MM.1S (cell line): ENCODE data around the gene SCN4B.
A peak's percentile ranks its signal among the peaks of the same experiment; 100 is the strongest.

Source experiments
- DNase-seq: peaks from one replicate; pipeline ENCODE4 v3.0.0-alpha.2; 2015
- H2AFZ ChIP-seq: fragments of 300-600 bp; sonication (generic); 2 replicates; pipeline ENCODE4 v1.6.0; 2016; ENCODE audit warnings: antibody characterized with exemption, low read length
- H3F3A ChIP-seq: fragments of 300-600 bp; sonication (generic); 2 replicates; pipeline ENCODE4 v1.6.1; 2016; ENCODE audit warnings: mild to moderate bottlenecking, antibody characterized with exemption, low read length, moderate library complexity, mixed read lengths; ENCODE audit not compliant: insufficient read depth
- H3K27ac ChIP-seq: fragments of 300-600 bp; sonication (generic); 2 replicates; pipeline ENCODE4 v1.5.1; 2016; ENCODE audit warnings: mild to moderate bottlenecking, low read length
- H3K27me3 ChIP-seq: fragments of 300-600 bp; sonication (generic); replicated peaks from 2 replicates; pipeline ENCODE4 v1.6.0; 2016; ENCODE audit warnings: low read length; ENCODE audit not compliant: insufficient read depth
- H3K36me3 ChIP-seq: fragments of 300-600 bp; sonication (generic); replicated peaks from 2 replicates; pipeline ENCODE4 v1.6.1; 2016; ENCODE audit warnings: mild to moderate bottlenecking, low read length, mixed read lengths; ENCODE audit not compliant: insufficient read depth
- H3K4me1 ChIP-seq: fragments of 300-600 bp; sonication (generic); 2 replicates; pipeline ENCODE4 v1.6.1; 2016; ENCODE audit warnings: low read length, mixed read lengths
- H3K4me2 ChIP-seq: fragments of 300-600 bp; sonication (generic); 2 replicates; pipeline ENCODE4 v1.6.0; 2016; ENCODE audit warnings: low read depth, low read length
- H3K4me3 ChIP-seq: fragments of 300-600 bp; sonication (generic); 2 replicates; pipeline ENCODE4 v1.5.1; 2016; ENCODE audit warnings: low read length, mixed read lengths
- H3K79me2 ChIP-seq: fragments of 300-600 bp; sonication (generic); 2 replicates; pipeline ENCODE4 v1.6.1; 2016; ENCODE audit warnings: mixed run types, low read length, mixed read lengths
- H3K9ac ChIP-seq: fragments of 300-600 bp; sonication (generic); 2 replicates; pipeline ENCODE4 v1.6.1; 2016; ENCODE audit warnings: low read length, mixed read lengths
- H3K9me2 ChIP-seq: fragments of 300-600 bp; sonication (generic); replicated peaks from 2 replicates; pipeline ENCODE4 v1.6.1; 2016; ENCODE audit warnings: mild to moderate bottlenecking, low read length, mixed read lengths; ENCODE audit not compliant: insufficient read depth
- H3K9me3 ChIP-seq: fragments of 300-600 bp; sonication (generic); replicated peaks from 2 replicates; pipeline ENCODE4 v1.6.1; 2016; ENCODE audit warnings: mild to moderate bottlenecking, low read length, mixed read lengths; ENCODE audit not compliant: insufficient read depth
- H4K20me1 ChIP-seq: fragments of 300-600 bp; sonication (generic); 2 replicates; pipeline ENCODE4 v1.6.1; 2016; ENCODE audit warnings: mild to moderate bottlenecking, low read length, moderate library complexity, mixed read lengths; ENCODE audit not compliant: insufficient read depth
- EZH2 ChIP-seq: fragments of 300-600 bp; sonication (generic); optimal IDR thresholded peaks from 2 replicates; pipeline ENCODE3; 2017; ENCODE audit warnings: low read depth, mild to moderate bottlenecking, antibody characterized with exemption, low read length, mixed read lengths
- EZH2phosphoT487 ChIP-seq: fragments of 300-600 bp; sonication (generic); IDR thresholded peaks from 2 replicates; pipeline ENCODE4 v1.6.1; 2018; ENCODE audit warnings: antibody characterized with exemption, low read length
- TF ChIP-seq, protein P1 (sequence below): fragments of 300-600 bp; sonication (generic); IDR thresholded peaks from 2 replicates; pipeline ENCODE4 v1.5.1; 2016; ENCODE audit warnings: antibody characterized with exemption, low read length, mixed read lengths

Gene SCN4B

DNA sequence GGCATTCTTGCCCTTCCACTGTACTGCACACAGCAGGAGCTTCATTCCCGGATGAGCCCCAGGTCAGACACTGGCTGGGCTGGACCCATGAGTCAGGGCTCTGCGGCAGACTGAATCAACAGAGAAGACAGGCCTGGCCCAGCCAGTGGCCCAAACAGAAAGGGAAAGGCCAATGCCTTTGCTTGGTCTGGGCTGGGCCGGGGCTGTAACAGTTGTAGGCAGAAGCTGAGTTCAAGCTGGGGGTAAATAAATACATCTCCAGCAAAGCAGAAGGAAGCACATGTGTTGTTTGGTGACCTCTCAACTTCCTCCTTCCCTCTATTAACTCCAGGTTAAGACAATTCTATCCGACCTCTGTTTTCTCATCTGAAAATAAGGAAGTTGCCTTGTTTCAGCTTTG, 64.1 kb downstream of the SCN4B start:
- Histone ChIP-seq H3K4me2 (no peak overlapping the region), H3K79me2 (no peaks in the 10 kb centered on the region), H4K20me1 (no peaks in the 10 kb centered on the region), H3K9ac (no peak overlapping the region), H3K4me1 (peaks cover 22% of the 10 kb centered on the region), H3K9me2 (no peaks in the 10 kb centered on the region), H3K9me3 (no peaks in the 10 kb centered on the region), H3K27ac (no peak overlapping the region), H3K4me3 (no peak overlapping the region), H3K36me3 (no peaks in the 10 kb centered on the region), H3K27me3 (no peaks in the 10 kb centered on the region), H3F3A (peaks cover 7% of the 10 kb centered on the region; the same call in 1 of the 2 replicates), H2AFZ (no peak overlapping the region)
- TF ChIP-seq EZH2phosphoT487: no peak
- TF ChIP-seq, protein P1, sequence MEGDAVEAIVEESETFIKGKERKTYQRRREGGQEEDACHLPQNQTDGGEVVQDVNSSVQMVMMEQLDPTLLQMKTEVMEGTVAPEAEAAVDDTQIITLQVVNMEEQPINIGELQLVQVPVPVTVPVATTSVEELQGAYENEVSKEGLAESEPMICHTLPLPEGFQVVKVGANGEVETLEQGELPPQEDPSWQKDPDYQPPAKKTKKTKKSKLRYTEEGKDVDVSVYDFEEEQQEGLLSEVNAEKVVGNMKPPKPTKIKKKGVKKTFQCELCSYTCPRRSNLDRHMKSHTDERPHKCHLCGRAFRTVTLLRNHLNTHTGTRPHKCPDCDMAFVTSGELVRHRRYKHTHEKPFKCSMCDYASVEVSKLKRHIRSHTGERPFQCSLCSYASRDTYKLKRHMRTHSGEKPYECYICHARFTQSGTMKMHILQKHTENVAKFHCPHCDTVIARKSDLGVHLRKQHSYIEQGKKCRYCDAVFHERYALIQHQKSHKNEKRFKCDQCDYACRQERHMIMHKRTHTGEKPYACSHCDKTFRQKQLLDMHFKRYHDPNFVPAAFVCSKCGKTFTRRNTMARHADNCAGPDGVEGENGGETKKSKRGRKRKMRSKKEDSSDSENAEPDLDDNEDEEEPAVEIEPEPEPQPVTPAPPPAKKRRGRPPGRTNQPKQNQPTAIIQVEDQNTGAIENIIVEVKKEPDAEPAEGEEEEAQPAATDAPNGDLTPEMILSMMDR: no peak
- TF ChIP-seq EZH2: no peak
- no peak for DNase-seq

DNA sequence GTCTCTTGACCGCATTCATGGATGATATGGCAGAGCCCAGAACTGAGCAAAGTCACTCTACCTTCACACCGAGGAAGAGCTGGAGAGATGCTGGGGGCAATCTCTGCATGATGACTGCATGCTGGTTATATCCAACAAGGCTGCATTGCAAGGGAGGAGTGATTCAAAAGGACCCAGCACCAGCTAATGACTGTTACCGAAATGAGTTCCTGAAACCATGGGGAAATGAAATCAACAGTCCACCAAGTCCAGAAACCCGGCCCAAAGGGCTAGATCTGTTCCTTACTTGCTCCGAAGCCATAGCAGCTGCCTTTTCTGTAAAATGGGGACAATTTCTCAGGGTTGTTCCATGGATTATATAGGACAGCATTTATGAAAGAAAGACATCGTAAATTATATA, 64.7 kb downstream of the SCN4B start:
- H3K9me3 ChIP-seq: no peaks in the 10 kb centered on the region
- H3K4me2 ChIP-seq: no peak overlapping the region
- no peak for DNase-seq
- no peak overlapping the region for H3K27ac ChIP-seq
- no peak overlapping the region for H3K9ac ChIP-seq
- H3K79me2 ChIP-seq: no peaks in the 10 kb centered on the region
- TF ChIP-seq, protein P1: no peak
- TF ChIP-seq EZH2: no peak
- peaks cover 24% of the 10 kb centered on the region for H3K4me1 ChIP-seq
- H3K4me3 ChIP-seq: no peak overlapping the region
- H3F3A ChIP-seq: peaks cover 7% of the 10 kb centered on the region; the same call in 1 of the 2 replicates
- no peak overlapping the region for H2AFZ ChIP-seq
- no peaks in the 10 kb centered on the region for H3K9me2 ChIP-seq
- no peaks in the 10 kb centered on the region for H4K20me1 ChIP-seq
- H3K36me3 ChIP-seq: no peaks in the 10 kb centered on the region
- no peaks in the 10 kb centered on the region for H3K27me3 ChIP-seq

DNA sequence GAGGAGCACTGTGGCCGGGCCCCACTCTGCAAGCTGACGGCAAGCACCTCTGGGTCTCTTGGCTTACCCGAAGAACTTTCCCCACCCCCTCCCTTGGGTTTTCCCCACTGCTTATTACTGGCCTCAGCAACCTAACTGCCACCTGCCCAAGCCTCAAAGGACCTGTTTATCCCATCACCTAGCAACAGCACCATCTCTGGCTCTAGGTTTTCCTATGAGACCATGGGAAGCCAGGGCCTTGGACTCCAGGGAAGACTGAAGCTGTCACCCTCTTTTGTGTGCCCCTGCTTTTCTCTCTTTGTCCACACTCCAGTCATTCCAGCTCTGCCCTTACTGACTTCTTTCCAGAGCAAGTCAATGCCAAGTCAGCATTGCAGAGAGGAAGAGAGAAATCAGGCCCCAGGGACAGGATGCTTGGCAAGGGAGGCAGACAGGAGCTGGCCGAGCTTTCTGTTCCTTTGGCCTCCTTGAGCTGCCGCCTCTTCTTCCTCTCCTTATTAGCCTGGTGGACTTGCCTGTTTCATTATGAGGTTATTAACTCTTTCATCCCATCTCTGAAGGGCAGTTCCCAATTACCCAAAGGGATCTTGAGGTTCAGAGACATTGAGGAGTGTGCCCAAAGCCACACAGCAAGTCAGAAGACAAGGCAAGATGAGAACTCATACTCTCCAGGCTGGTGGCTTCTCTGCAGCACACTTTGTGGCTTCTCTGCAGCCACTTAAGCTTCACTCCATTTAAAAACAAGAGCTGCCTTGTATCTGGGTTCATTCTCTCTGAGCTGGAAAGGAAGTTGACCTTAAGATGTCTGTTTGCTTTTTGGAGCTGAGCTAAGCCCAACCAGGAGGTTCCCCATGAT, 65.5 kb downstream of the SCN4B start, which contains the start of gene SMIM35:
TSS of gene SMIM35 (minus strand) at position 51 of the 856 bp plus-strand sequence. CDS start 206 bp downstream, outside the sequence.
- Histone ChIP-seq H2AFZ (no peak within 1 kb of the TSS), H3K9me2 (no peaks in the 10 kb centered on the region), H3K9ac (no peak within 1 kb of the TSS), H3K4me2 (0 out of 2 replicates have a peak within 1 kb of the TSS, but pooled peaks have one; percentile 5), H4K20me1 (no peaks in the 10 kb centered on the region), H3K4me1 (peaks cover 25% of the 10 kb centered on the region), H3K27ac (peak within 1 kb of the TSS; percentile 40; the same call in 1 of the 2 replicates), H3F3A (peaks cover 7% of the 10 kb centered on the region; the same call in 1 of the 2 replicates), H3K9me3 (no peaks in the 10 kb centered on the region), H3K36me3 (no peaks in the 10 kb centered on the region), H3K27me3 (no peaks in the 10 kb centered on the region), H3K79me2 (no peaks in the 10 kb centered on the region), H3K4me3 (no peak within 1 kb of the TSS)
- TF ChIP-seq, protein P1: no peak
- TF ChIP-seq EZH2 (no peak), EZH2phosphoT487 (no peak)
- peak; percentile 43 for DNase-seq
